Endothelial cell of umbilical vein (primary cell): ENCODE data around the gene ST6GALNAC3. TPM values are rescaled to one million over a fixed set of nuclear protein-coding genes. Genes with fewer than 3 reads are reported as not detected.

Experiments
- BruUV-seq: library from RNA; stranded (reverse); fragments of 400-500 nt; replicated peaks from 2 replicates; lab custom pipeline; 2021; lab: Mats Ljungman, UMichigan
- CTCF ChIA-PET: fragments of 300-600, 350-600 bp; sonication (Branson Sonifier 250); formaldehyde crosslinking; loops from one replicate; lab custom pipeline; 2021; ENCODE audit warnings: antibody characterized with exemption, inconsistent platforms; lab: Charles Lee
- POLR2A ChIA-PET: fragments of 300-600, 350-600 bp; sonication (Branson Sonifier 250); formaldehyde crosslinking; loops from one replicate; lab custom pipeline; 2021; ENCODE audit warnings: antibody characterized with exemption, inconsistent platforms; lab: Charles Lee
- DNase-seq: peaks from one replicate; pipeline ENCODE4 v3.0.0-alpha.2; 2011; ENCODE audit warnings: low read depth, low spot score
- FAIRE-seq: peaks from 2 replicates; lab custom pipeline; 2011; peaks lifted over from hg19 to GRCh38; lab: Jason Lieb, UNC
- H2AFZ ChIP-seq: 2 replicates; pipeline ENCODE4 v1.6.0; 2012; ENCODE audit warnings: low read depth, low read length, control low read depth, inconsistent platforms
- H3K27ac ChIP-seq: 2 replicates; pipeline ENCODE4 v1.5.1; 2011; ENCODE audit warnings: low read depth, mild to moderate bottlenecking, control low read depth, low read length, moderate library complexity; ENCODE audit not compliant: insufficient read depth
- H3K27me3 ChIP-seq, 2 experiments: 2 replicates each; pipeline versions ENCODE4 v1.6.0 to v1.6.1; 2011; ENCODE audit warnings: low read length in 2 of 2, mixed read lengths in 1 of 2; ENCODE audit not compliant: control insufficient read depth in 2 of 2, insufficient read depth in 2 of 2
- H3K36me3 ChIP-seq, 2 experiments: 2 replicates in 1 of 2; 3 replicates in 1 of 2; pipeline ENCODE4 v1.5.1; 2011; ENCODE audit warnings: low read length in 2 of 2, mild to moderate bottlenecking in 1 of 2, moderate library complexity in 1 of 2; ENCODE audit not compliant: control insufficient read depth in 2 of 2, insufficient read depth in 2 of 2; ENCODE audit errors: extremely low read depth in 1 of 2
- H3K4me1 ChIP-seq: 3 replicates; pipeline ENCODE4 v1.5.1; 2011; ENCODE audit warnings: mild to moderate bottlenecking, low read length; ENCODE audit not compliant: control insufficient read depth, insufficient read depth; ENCODE audit errors: extremely low read depth
- H3K4me2 ChIP-seq: 2 replicates; pipeline ENCODE4 v1.6.1; 2011; ENCODE audit warnings: low read length, control low read depth, mixed read lengths; ENCODE audit not compliant: insufficient read depth
- H3K4me3 ChIP-seq, 3 experiments: fragments of 200-600 bp in 1 of 3; sonication (generic), shearing (Covaris generic) in 1 of 3; replicated peaks in 1 of 3; 2 replicates each; pipeline ENCODE4 v1.5.1; 2011 to 2016; ENCODE audit warnings: control low read depth in 3 of 3, low read length in 3 of 3, mild to moderate bottlenecking in 2 of 3, inconsistent platforms in 1 of 3, low read depth in 1 of 3, moderate library complexity in 1 of 3; ENCODE audit not compliant: insufficient read depth in 1 of 3
- H3K79me2 ChIP-seq: 2 replicates; pipeline ENCODE4 v1.6.0; 2012; ENCODE audit warnings: low read length, inconsistent platforms; ENCODE audit not compliant: control insufficient read depth, insufficient read depth
- H3K9ac ChIP-seq: replicated peaks from 2 replicates; pipeline ENCODE3; 2011; ENCODE audit warnings: low read length, control low read depth; ENCODE audit not compliant: insufficient read depth; ENCODE audit errors: extremely low read depth
- H3K9me1 ChIP-seq: replicated peaks from 3 replicates; pipeline ENCODE4 v1.6.0; 2011; ENCODE audit warnings: mild to moderate bottlenecking, low read length; ENCODE audit not compliant: control insufficient read depth, insufficient read depth; ENCODE audit errors: extremely low read depth
- H3K9me3 ChIP-seq: replicated peaks from 2 replicates; pipeline ENCODE4 v1.5.1; 2012; ENCODE audit warnings: low read length, inconsistent platforms; ENCODE audit not compliant: control insufficient read depth, insufficient read depth
- H4K20me1 ChIP-seq: replicated peaks from 2 replicates; pipeline ENCODE3; 2011; ENCODE audit warnings: mild to moderate bottlenecking, low read length; ENCODE audit not compliant: control insufficient read depth, insufficient read depth; ENCODE audit errors: extremely low read depth
- CTCF ChIP-seq, 2 donors: IDR thresholded peaks; 1 replicate in 1 of 2; 2 replicates in 1 of 2; pipeline ENCODE4 v1.5.1; 2011; ENCODE audit warnings: low read length in 2 of 2, mild to moderate bottlenecking in 2 of 2, moderate library complexity in 2 of 2, control low read depth in 1 of 2, inconsistent platforms in 1 of 2, low read depth in 1 of 2; ENCODE audit not compliant: insufficient read depth in 1 of 2; ENCODE audit errors: extremely low read depth in 1 of 2
- EZH2 ChIP-seq: IDR thresholded peaks from 2 replicates; pipeline ENCODE4 v1.6.1; 2012; ENCODE audit warnings: borderline replicate concordance, low read depth, mild to moderate bottlenecking, moderate library complexity, low read length, inconsistent platforms; ENCODE audit not compliant: severe bottlenecking
- GATA2 ChIP-seq: IDR thresholded peaks from 2 replicates; pipeline ENCODE4 v1.7.0; 2011; ENCODE audit warnings: low read depth, mild to moderate bottlenecking, moderate library complexity, mixed read lengths, low read length; ENCODE audit not compliant: insufficient read length, insufficient read depth
- MAX ChIP-seq: IDR thresholded peaks from 2 replicates; pipeline ENCODE4 v1.6.1; 2011; ENCODE audit not compliant: insufficient read depth, insufficient read length
- POLR2A ChIP-seq: IDR thresholded peaks from 2 replicates; pipeline ENCODE4 v1.6.1; 2012; ENCODE audit warnings: low read depth, mild to moderate bottlenecking, control low read depth, low read length
- POLR2AphosphoS5 ChIP-seq: IDR thresholded peaks from 2 replicates; pipeline ENCODE4 v1.6.1; 2012; ENCODE audit warnings: low read depth, mild to moderate bottlenecking, control low read depth, low read length, moderate library complexity; ENCODE audit not compliant: insufficient read depth
- dilution Hi-C: fragments of 300-500 bp; cut with MboI; formaldehyde crosslinking; loops from one replicate; pipeline ENCODE4 v1.15.0; 2019; ENCODE audit warnings: low sequenced_read_pairs; ENCODE audit not compliant: extremely low pct_ligation_motif_present
- intact Hi-C: fragments of 100-400 bp; cut with micrococcal nuclease; formaldehyde crosslinking; loops from one replicate; pipeline ENCODE4 v1.10.0; 2022
- polyA plus RNA-seq, 4 experiments: library from polyadenylated mRNA; depleted of rRNA in 3 of 4; stranded (reverse) in 3 of 4; unstranded in 1 of 4; fragments of >200 nt; gene quantifications; 2 replicates each; pipeline versions ENCODE4 v1.2.1 to v1.2.3, GENCODE V29; 2011 to 2012; ENCODE audit warnings: missing spikeins in 1 of 4
- total RNA-seq: library from RNA; stranded (reverse); gene quantifications from 2 replicates; pipeline ENCODE4 v1.2.3, GENCODE V29; 2021

ST6GALNAC3 gene
- total and polyA plus RNA-seq, 2 donors (not counting 3 experiments of a cell fraction or from before 2014, with no cell fraction given), result 7.6 to 48.3 TPM

GRCh38 chr1:76124196-76124595, 49.6 kb downstream of the ST6GALNAC3 start:
- H3K9me3 ChIP-seq, result no peaks in the 10 kb centered on the region
- no peaks in the 10 kb centered on the region for H3K4me1 ChIP-seq
- POLR2A ChIA-PET, result no interaction called here
- H3K79me2 ChIP-seq, result no peaks in the 10 kb centered on the region
- no peaks in the 10 kb centered on the region for H3K27me3 ChIP-seq
- TF ChIP-seq MAX, result no peak
- TF ChIP-seq POLR2A, result no peak
- no peak for TF ChIP-seq GATA2
- TF ChIP-seq EZH2, result no peak
- no peak for TF ChIP-seq POLR2AphosphoS5
- TF ChIP-seq CTCF (IDR thresholded peaks at IDR 0.05; ENCODE audit: extremely low read depth in 1 of 2, insufficient read depth in 1 of 2, low read depth in 1 of 2, low read length in 2 of 2), result no peak
- FAIRE-seq, result no peak
- no peaks in the 10 kb centered on the region for H4K20me1 ChIP-seq
- H3K36me3 ChIP-seq, result no peaks in the 10 kb centered on the region
- dilution Hi-C loops, result no loop called here
- no TSS peak for BruUV-seq
- intact Hi-C loops, result no loop called here
- H3K9ac ChIP-seq, result no peak overlapping the region
- H3K4me2 ChIP-seq, result no peak overlapping the region
- no peak overlapping the region for H3K27ac ChIP-seq
- CTCF ChIA-PET, result interaction anchor here (0.9 to 1.5 kb wide), 2 partner anchors 12 to 19 kb away, joined by 3 to 5 read pairs; no protein-coding TSS in a partner anchor
- no peak overlapping the region for H2AFZ ChIP-seq
- DNase-seq, result no peak
- no peak overlapping the region for H3K4me3 ChIP-seq
- H3K9me1 ChIP-seq, result no peaks in the 10 kb centered on the region
